ENCODE results near the gene LRRTM2. TPM values are rescaled to one million over a fixed set of nuclear protein-coding genes. Genes with fewer than 3 reads are reported as not detected.

The LRRTM2 gene
- total and polyA plus RNA-seq, 7 donors, result 0.16 to 1.1 (median 0.32) TPM; not detected in 2

DNA sequence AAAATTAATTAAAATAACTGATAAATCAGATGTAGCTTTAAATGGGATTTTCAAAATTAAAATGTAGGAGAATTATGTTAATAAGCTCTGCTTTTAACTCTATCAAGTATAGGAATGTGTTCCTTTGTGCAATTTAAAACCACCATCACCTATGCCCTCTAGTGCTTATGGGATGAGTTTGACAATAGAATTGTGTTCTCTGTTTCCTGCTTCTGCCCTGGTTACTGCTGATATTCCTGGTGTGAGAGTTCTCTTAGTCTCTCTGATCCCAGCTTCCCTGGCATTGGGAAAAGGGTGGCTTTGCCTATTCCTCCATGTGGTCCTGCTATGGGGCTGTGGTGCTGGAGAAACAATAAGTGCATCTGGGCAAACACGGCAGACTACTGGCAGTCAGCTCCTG, 8.1 kb downstream of the LRRTM2 start:
- H3K4me1 ChIP-seq, result peaks cover 0 to 26% (median 17%) of the 10 kb centered on the region in 4 donors
- peaks cover 0 to 10% (median 3%) of the 10 kb centered on the region in 4 donors for H3K9me3 ChIP-seq
- intact Hi-C loops (cut with DNase I), result no loop called here
- no peak overlapping the region for H3K27ac ChIP-seq
- peaks cover 0 to 8% (median 4%) of the 10 kb centered on the region in 4 donors for H3K36me3 ChIP-seq
- H3K4me3 ChIP-seq, result no peak overlapping the region
- 96 to 97% methylated on average over 1 of the region's 1 CpG for WGBS, 2 donors
- H3K27me3 ChIP-seq, result no peaks in the 10 kb centered on the region
- TF ChIP-seq POLR2A (IDR thresholded peaks at IDR 0.05) (no peak), EP300 (IDR thresholded peaks at IDR 0.05) (no peak), POLR2AphosphoS5 (IDR thresholded peaks at IDR 0.05) (no peak)
- TF ChIP-seq, protein P1, sequence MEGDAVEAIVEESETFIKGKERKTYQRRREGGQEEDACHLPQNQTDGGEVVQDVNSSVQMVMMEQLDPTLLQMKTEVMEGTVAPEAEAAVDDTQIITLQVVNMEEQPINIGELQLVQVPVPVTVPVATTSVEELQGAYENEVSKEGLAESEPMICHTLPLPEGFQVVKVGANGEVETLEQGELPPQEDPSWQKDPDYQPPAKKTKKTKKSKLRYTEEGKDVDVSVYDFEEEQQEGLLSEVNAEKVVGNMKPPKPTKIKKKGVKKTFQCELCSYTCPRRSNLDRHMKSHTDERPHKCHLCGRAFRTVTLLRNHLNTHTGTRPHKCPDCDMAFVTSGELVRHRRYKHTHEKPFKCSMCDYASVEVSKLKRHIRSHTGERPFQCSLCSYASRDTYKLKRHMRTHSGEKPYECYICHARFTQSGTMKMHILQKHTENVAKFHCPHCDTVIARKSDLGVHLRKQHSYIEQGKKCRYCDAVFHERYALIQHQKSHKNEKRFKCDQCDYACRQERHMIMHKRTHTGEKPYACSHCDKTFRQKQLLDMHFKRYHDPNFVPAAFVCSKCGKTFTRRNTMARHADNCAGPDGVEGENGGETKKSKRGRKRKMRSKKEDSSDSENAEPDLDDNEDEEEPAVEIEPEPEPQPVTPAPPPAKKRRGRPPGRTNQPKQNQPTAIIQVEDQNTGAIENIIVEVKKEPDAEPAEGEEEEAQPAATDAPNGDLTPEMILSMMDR (IDR thresholded peaks at IDR 0.05), result no peak
- no peak for DNase-seq

DNA sequence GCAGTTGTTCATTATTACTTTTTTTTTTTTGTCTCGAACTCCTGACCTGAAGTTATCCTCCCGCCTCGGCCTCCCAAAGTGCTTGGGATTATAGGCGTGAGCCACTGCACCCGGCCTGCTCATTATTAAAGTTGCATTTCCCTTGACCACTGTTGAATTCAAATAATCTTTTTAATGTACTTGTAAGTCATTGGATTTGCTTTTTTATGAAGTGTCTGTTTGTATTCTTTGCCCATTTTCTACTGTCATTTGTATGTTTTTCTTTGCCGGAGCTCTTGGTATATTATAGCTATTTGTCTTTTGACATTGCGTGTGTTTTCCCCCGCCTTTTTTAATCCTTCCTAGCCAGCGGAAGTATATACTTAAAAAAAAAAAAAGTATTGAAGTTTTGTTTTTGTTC, 22.0 kb downstream of the LRRTM2 start:
- H3K4me3 ChIP-seq, result no peak overlapping the region
- intact Hi-C loops (cut with DNase I), result no loop called here
- peaks cover 0 to 45% (median 28%) of the 10 kb centered on the region in 4 donors for H3K4me1 ChIP-seq
- H3K9me3 ChIP-seq, result no peaks in the 10 kb centered on the region
- H3K27me3 ChIP-seq, result no peaks in the 10 kb centered on the region
- TF ChIP-seq, protein P1 (IDR thresholded peaks at IDR 0.05), result no peak
- TF ChIP-seq EP300 (IDR thresholded peaks at IDR 0.05), result no peak
- no peak for TF ChIP-seq POLR2A (IDR thresholded peaks at IDR 0.05)
- TF ChIP-seq POLR2AphosphoS5 (IDR thresholded peaks at IDR 0.05), result no peak
- no peak overlapping the region for H3K27ac ChIP-seq
- 57 to 67% methylated on average over 9 of the region's 9 CpGs for WGBS, 2 donors
- DNase-seq, result no peak
- no peaks in the 10 kb centered on the region for H3K36me3 ChIP-seq

DNA sequence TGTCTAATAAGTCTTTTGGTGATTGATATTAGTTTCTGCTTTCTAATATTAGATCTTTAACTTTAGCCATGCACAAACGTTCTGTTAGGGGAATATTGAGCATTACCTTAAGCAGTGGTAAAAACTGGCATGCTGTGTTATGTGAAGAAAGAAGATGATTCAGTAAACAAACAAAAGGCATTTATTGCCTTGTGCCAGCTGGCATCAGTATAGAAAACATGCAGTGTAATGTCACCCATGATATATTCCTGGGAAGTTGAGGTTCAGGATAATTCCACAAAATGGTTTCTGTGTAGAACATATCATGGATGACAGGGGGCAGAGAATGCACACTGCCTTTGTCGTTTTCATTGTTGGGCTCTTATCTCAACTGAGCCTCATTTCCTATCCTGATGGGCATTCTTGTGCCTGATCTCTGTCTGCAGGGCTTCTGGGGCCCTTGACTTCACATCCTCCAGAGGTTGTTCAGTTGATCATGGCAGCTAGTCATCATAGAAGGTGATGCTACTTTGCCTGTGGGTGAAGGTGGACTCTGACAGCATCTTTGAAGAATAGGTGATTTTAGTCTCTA, 24.2 kb downstream of the LRRTM2 start:
- H3K4me1 ChIP-seq, result peaks cover 0 to 45% (median 27%) of the 10 kb centered on the region in 4 donors
- no peak for DNase-seq
- TF ChIP-seq POLR2A (IDR thresholded peaks at IDR 0.05), result no peak
- TF ChIP-seq EP300 (IDR thresholded peaks at IDR 0.05), result no peak
- no peak for TF ChIP-seq POLR2AphosphoS5 (IDR thresholded peaks at IDR 0.05)
- TF ChIP-seq, protein P1 (IDR thresholded peaks at IDR 0.05), result no peak
- 52 to 70% methylated on average over 2 of the region's 2 CpGs for WGBS, 2 donors
- H3K27ac ChIP-seq, result no peak overlapping the region
- H3K4me3 ChIP-seq, result no peak overlapping the region
- no peaks in the 10 kb centered on the region for H3K9me3 ChIP-seq
- H3K36me3 ChIP-seq, result no peaks in the 10 kb centered on the region
- no peaks in the 10 kb centered on the region for H3K27me3 ChIP-seq
- intact Hi-C loops (cut with DNase I), result no loop called here

DNA sequence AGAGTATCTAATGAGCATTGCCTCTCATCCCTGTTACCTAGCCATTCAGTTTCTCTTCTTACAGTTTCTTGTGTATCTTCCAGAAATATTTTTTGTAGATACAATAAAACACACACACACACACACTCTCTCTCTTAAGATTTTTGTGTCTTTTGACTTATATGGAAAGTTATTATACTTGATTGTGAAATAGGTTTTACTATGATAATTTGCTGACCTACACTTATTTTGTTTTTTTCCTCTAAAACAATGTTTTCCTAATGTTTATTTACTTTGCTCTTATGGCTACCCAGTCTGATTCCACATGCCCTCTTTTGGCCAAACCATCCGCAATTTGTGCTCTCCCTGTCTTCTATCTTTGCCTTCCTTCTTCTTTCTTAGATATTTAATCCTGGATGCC, 25.3 kb downstream of the LRRTM2 start:
- H3K36me3 ChIP-seq, result no peaks in the 10 kb centered on the region
- TF ChIP-seq POLR2A (IDR thresholded peaks at IDR 0.05) (no peak), POLR2AphosphoS5 (IDR thresholded peaks at IDR 0.05) (no peak), EP300 (IDR thresholded peaks at IDR 0.05) (no peak)
- TF ChIP-seq, protein P1 (IDR thresholded peaks at IDR 0.05), result no peak
- no peak overlapping the region for H3K27ac ChIP-seq
- intact Hi-C loops (cut with DNase I), result no loop called here
- H3K9me3 ChIP-seq, result no peaks in the 10 kb centered on the region
- H3K4me1 ChIP-seq, result peaks cover 0 to 55% (median 30%) of the 10 kb centered on the region in 4 donors
- H3K4me3 ChIP-seq, result no peak overlapping the region
- no peaks in the 10 kb centered on the region for H3K27me3 ChIP-seq
- WGBS, 2 donors, result 81 to 88% methylated on average over 1 of the region's 1 CpG
- no peak for DNase-seq

DNA sequence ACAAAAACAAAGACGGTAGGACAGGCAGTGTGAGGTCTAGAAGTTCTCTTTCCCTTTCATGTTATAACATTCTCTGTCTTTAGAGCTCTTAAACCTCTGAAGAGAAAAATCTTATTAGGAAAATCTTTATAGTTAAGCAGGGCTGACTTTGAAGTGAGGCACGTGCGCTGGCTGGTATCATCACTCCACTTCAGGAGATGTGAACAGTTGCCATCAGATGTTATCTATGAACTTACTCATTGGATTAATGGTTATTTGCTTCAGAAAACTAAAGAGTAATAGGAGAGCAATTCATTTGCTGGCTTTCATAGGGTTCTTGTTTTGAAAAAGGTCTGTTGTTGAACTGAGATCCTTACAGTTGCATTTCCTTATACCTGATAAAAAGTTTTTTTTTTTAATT, 25.7 kb downstream of the LRRTM2 start:
- TF ChIP-seq, protein P1 (IDR thresholded peaks at IDR 0.05), result no peak
- no peak for TF ChIP-seq EP300 (IDR thresholded peaks at IDR 0.05)
- no peak for TF ChIP-seq POLR2A (IDR thresholded peaks at IDR 0.05)
- TF ChIP-seq POLR2AphosphoS5 (IDR thresholded peaks at IDR 0.05), result no peak
- Histone ChIP-seq H3K4me1 (peaks cover 0 to 60% (median 35%) of the 10 kb centered on the region in 4 donors), H3K27me3 (no peaks in the 10 kb centered on the region), H3K27ac (no peak overlapping the region), H3K36me3 (no peaks in the 10 kb centered on the region), H3K9me3 (no peaks in the 10 kb centered on the region), H3K4me3 (no peak overlapping the region)
- intact Hi-C loops (cut with DNase I), result no loop called here
- no peak for DNase-seq
- WGBS, 2 donors, result 18 to 60% methylated on average over 3 of the region's 3 CpGs

Data from sigmoid colon (tissue), 7 donors.